Astrocyte of the hippocampus (primary cell): ENCODE measurements around the gene TREM1.
A peak's percentile ranks its signal among the peaks of the same experiment; 100 is the strongest.
"Not testable (repeated sequence)": the region's sequence is repeated elsewhere in the genome, so short reads cannot be mapped to it uniquely, and the experiment has no call there.

Experiments used
- DNase-seq: peaks from one replicate; pipeline ENCODE4 v3.0.0; 2011; ENCODE audit warnings: low read depth, low spot score

TREM1 gene

GRCh38 chr6:41297248-41297647, 10.8 kb upstream of the TREM1 start:
- DNase-seq: not testable (repeated sequence)

- DNase-seq: no peak
Observed at GRCh38 chr6:41294214-41294872, 7.9 kb upstream of the TREM1 start.

- no peak for DNase-seq
Observed at GRCh38 chr6:41291717-41292116, 5.2 kb upstream of the TREM1 start.

GRCh38 chr6:41289815-41290214, 3.3 kb upstream of the TREM1 start:
- DNase-seq: no peak

GRCh38 chr6:41288754-41289129, 2.3 kb upstream of the TREM1 start:
- DNase-seq: no peak

- no peak for DNase-seq
Observed at GRCh38 chr6:41288030-41288753, 1.7 kb upstream of the TREM1 start.

- peak; percentile 4 for DNase-seq
Observed at GRCh38 chr6:41284726-41285125, 1.8 kb downstream of the TREM1 start.

- DNase-seq: no peak
Observed at GRCh38 chr6:41283600-41283999, 2.9 kb downstream of the TREM1 start.

GRCh38 chr6:41280381-41281057, 6.0 kb downstream of the TREM1 start:
- no peak for DNase-seq

- peak; percentile 45 for DNase-seq
Observed at GRCh38 chr6:41278699-41279405, 7.6 kb downstream of the TREM1 start.

GRCh38 chr6:41277605-41278004, 8.9 kb downstream of the TREM1 start:
- no peak for DNase-seq

- DNase-seq: no peak
Observed at GRCh38 chr6:41275489-41275888, 11.0 kb downstream of the TREM1 start.

GRCh38 chr6:41274256-41274655, 12.2 kb downstream of the TREM1 start:
- DNase-seq: no peak

- DNase-seq: no peak
Observed at GRCh38 chr6:41273714-41274113, 12.8 kb downstream of the TREM1 start.

GRCh38 chr6:41272591-41273240, 13.8 kb downstream of the TREM1 start:
- DNase-seq: no peak

GRCh38 chr6:41271901-41272395, 14.5 kb downstream of the TREM1 start:
- no peak for DNase-seq

GRCh38 chr6:41269716-41270115, 16.8 kb downstream of the TREM1 start:
- DNase-seq: no peak

GRCh38 chr6:41269166-41269565, 17.3 kb downstream of the TREM1 start:
- DNase-seq: no peak

GRCh38 chr6:41268478-41268877, 18.0 kb downstream of the TREM1 start:
- no peak for DNase-seq

GRCh38 chr6:41266541-41266940, 19.9 kb downstream of the TREM1 start:
- no peak for DNase-seq

- DNase-seq: no peak
Observed at GRCh38 chr6:41263267-41263666, 23.2 kb downstream of the TREM1 start.

GRCh38 chr6:41262401-41262800, 24.1 kb downstream of the TREM1 start:
- no peak for DNase-seq
